SK-N-MC (cell line): ENCODE results near the gene CCDC6.

Experiments
- EZH2 ChIP-seq: fragments of 200-600 bp; sonication (generic); IDR thresholded peaks from one replicate; pipeline ENCODE4 v1.6.1; 2017; ENCODE audit warnings: antibody characterized with exemption
- POLR2AphosphoS5 ChIP-seq: IDR thresholded peaks from 2 replicates; pipeline ENCODE4 v1.6.1; 2012; ENCODE audit warnings: mild to moderate bottlenecking, low read depth, low read length, borderline replicate concordance

GRCh38 chr10:59745163-59745650 is 161.1 kb downstream of the CCDC6 start:
- TF ChIP-seq POLR2AphosphoS5 (no peak), EZH2 (no peak)
